ENCODE measurements around the gene GLIPR2.

GRCh38 chr9:36164372-36164771, 27.8 kb downstream of the GLIPR2 start:
- TF ChIP-seq RAD21 (IDR thresholded peaks at IDR 0.05; ENCODE audit: low read length) (no peak), CTCF (conservative IDR thresholded peaks at IDR 0.05; ENCODE audit: low read depth, low read length) (no peak), SMC3 (IDR thresholded peaks at IDR 0.05; ENCODE audit: low read depth, low read length) (no peak), POLR2A (IDR thresholded peaks at IDR 0.05; ENCODE audit: low read depth, low read length) (no peak), USF2 (IDR thresholded peaks at IDR 0.05; ENCODE audit: low read depth, low read length) (no peak), MAFK (IDR thresholded peaks at IDR 0.05; ENCODE audit: low read depth, low read length) (no peak), CEBPB (IDR thresholded peaks at IDR 0.05; ENCODE audit: low read depth, low read length) (no peak), MAZ (IDR thresholded peaks at IDR 0.05; ENCODE audit: borderline replicate concordance, low read depth, low read length) (no peak), RCOR1 (IDR thresholded peaks at IDR 0.05; ENCODE audit: insufficient replicate concordance, low read length) (no peak), MXI1 (IDR thresholded peaks at IDR 0.05; ENCODE audit: borderline replicate concordance, low read depth, low read length) (no peak), NFE2L2 (IDR thresholded peaks at IDR 0.05; ENCODE audit: low read depth, low read length) (no peak)
